GM10248 (cell line): ENCODE data around the gene SNAP29.
"Not testable (repeated sequence)": the region's sequence is repeated elsewhere in the genome, so short reads cannot be mapped to it uniquely, and the experiment has no call there.

Experiments used
- CTCF ChIA-PET: fragments of 300-600 bp; sonication (Branson Sonifier 250); formaldehyde crosslinking; extraction: SDS; loops from one replicate; lab custom pipeline; 2021; ENCODE audit warnings: antibody characterized with exemption; lab: Yijun Ruan, JAX
- POLR2A ChIA-PET: fragments of 350-650 bp; sonication (Branson Sonifier 250); formaldehyde crosslinking; extraction: SDS; loops from one replicate; lab custom pipeline; 2020; ENCODE audit warnings: antibody characterized with exemption; lab: Yijun Ruan, JAX
- DNase-seq: peaks from one replicate; pipeline ENCODE4 v3.0.0; 2012; ENCODE audit errors: extremely low spot score
- CTCF ChIP-seq: IDR thresholded peaks from 2 replicates; pipeline ENCODE4 v1.5.1; 2012; ENCODE audit warnings: mild to moderate bottlenecking, low read depth; ENCODE audit errors: extremely low read depth, missing control alignments, control extremely low read depth

Gene SNAP29

GRCh38 chr22:20813056-20813455, 45.8 kb upstream of the SNAP29 start:
- POLR2A ChIA-PET = no interaction called here
- no peak for TF ChIP-seq CTCF
- CTCF ChIA-PET = interaction anchor here (1.7 to 2.4 kb wide), 2 partner anchors 9 to 30 kb away, joined by 4 to 8 read pairs; no protein-coding TSS in a partner anchor
- DNase-seq = no peak

GRCh38 chr22:20814221-20814808, 44.5 kb upstream of the SNAP29 start:
- ChIA-PET CTCF (interaction anchor here (1.7 to 2.4 kb wide), 2 partner anchors 10 to 31 kb away, joined by 4 to 8 read pairs; no protein-coding TSS in a partner anchor), POLR2A (no interaction called here)
- no peak for DNase-seq
- no peak for TF ChIP-seq CTCF

- TF ChIP-seq CTCF = no peak
- no peak for DNase-seq
- ChIA-PET CTCF (interaction anchor here (1.5 kb wide), 1 partner anchor 13 kb away, joined by 4 read pairs; no protein-coding TSS in a partner anchor), POLR2A (no interaction called here)
Measured at GRCh38 chr22:20815477-20816050, 43.2 kb upstream of the SNAP29 start.

GRCh38 chr22:20816559-20816958, 42.2 kb upstream of the SNAP29 start:
- CTCF ChIA-PET = interaction anchor here (1.0 to 1.5 kb wide), 2 partner anchors 14 to 33 kb away, joined by 4 read pairs; no protein-coding TSS in a partner anchor
- POLR2A ChIA-PET = no interaction called here
- TF ChIP-seq CTCF = no peak
- DNase-seq = no peak

- ChIA-PET CTCF (no interaction called here), POLR2A (no interaction called here)
- TF ChIP-seq CTCF = no peak
- no peak for DNase-seq
Measured at GRCh38 chr22:20818471-20818870, 40.3 kb upstream of the SNAP29 start.

- CTCF ChIA-PET = no interaction called here
- no peak for DNase-seq
- no peak for TF ChIP-seq CTCF
- POLR2A ChIA-PET = no interaction called here
Measured at GRCh38 chr22:20819471-20819870, 39.3 kb upstream of the SNAP29 start.

- POLR2A ChIA-PET, DNase-seq: not testable (repeated sequence)
- CTCF ChIA-PET = interaction anchor here (1.2 kb wide), 1 partner anchor 36 kb away, joined by 3 read pairs; no protein-coding TSS in a partner anchor
Measured at GRCh38 chr22:20821717-20822239, 37.0 kb upstream of the SNAP29 start.
